HCT116 (cell line): Measurements from ENCODE around the gene PRDX6.

ENCODE experiments used
- ATF3 ChIP-seq: IDR thresholded peaks from 2 replicates; pipeline ENCODE4 v1.6.1; 2012
- JUND ChIP-seq: IDR thresholded peaks from 2 replicates; pipeline ENCODE4 v1.6.1; 2012
- POLR2A ChIP-seq: IDR thresholded peaks from 2 replicates; pipeline ENCODE4 v1.7.0; 2011; ENCODE audit warnings: borderline replicate concordance; ENCODE audit not compliant: insufficient read depth, insufficient read length; ENCODE audit errors: extremely low read depth
- POLR2AphosphoS5 ChIP-seq: IDR thresholded peaks from 2 replicates; pipeline ENCODE4 v1.6.1; 2011; ENCODE audit warnings: mild to moderate bottlenecking, low read depth, low read length, moderate library complexity
- REST ChIP-seq: IDR thresholded peaks from 2 replicates; pipeline ENCODE4 v1.6.1; 2012; ENCODE audit warnings: low read depth
- SP1 ChIP-seq: IDR thresholded peaks from 2 replicates; pipeline ENCODE4 v1.6.1; 2012; ENCODE audit warnings: low read depth
- ZBTB33 ChIP-seq: IDR thresholded peaks from 2 replicates; pipeline ENCODE4 v1.6.1; 2011; ENCODE audit warnings: mild to moderate bottlenecking, low read length, moderate library complexity; ENCODE audit not compliant: insufficient replicate concordance; ENCODE audit errors: extremely low read depth
- ZFX ChIP-seq: fragments of 450-650 bp; IDR thresholded peaks from 2 replicates; pipeline ENCODE4 v1.6.1; 2017
- TF ChIP-seq, protein P1 (sequence below), 3 experiments: fragments of 200-600 bp in 1 of 3; sonication (generic) in 1 of 3; IDR thresholded peaks in 2 of 3; conservative IDR thresholded peaks in 1 of 3; 2 replicates each; pipeline ENCODE4 v1.5.1; 2012 to 2017; ENCODE audit warnings: low read depth in 2 of 3, low read length in 2 of 3, antibody characterized with exemption in 1 of 3, borderline replicate concordance in 1 of 3, control low read depth in 1 of 3, mild to moderate bottlenecking in 1 of 3, mixed read lengths in 1 of 3, mixed run types in 1 of 3, moderate library complexity in 1 of 3; ENCODE audit not compliant: insufficient read depth in 1 of 3

- TF ChIP-seq, protein P1, sequence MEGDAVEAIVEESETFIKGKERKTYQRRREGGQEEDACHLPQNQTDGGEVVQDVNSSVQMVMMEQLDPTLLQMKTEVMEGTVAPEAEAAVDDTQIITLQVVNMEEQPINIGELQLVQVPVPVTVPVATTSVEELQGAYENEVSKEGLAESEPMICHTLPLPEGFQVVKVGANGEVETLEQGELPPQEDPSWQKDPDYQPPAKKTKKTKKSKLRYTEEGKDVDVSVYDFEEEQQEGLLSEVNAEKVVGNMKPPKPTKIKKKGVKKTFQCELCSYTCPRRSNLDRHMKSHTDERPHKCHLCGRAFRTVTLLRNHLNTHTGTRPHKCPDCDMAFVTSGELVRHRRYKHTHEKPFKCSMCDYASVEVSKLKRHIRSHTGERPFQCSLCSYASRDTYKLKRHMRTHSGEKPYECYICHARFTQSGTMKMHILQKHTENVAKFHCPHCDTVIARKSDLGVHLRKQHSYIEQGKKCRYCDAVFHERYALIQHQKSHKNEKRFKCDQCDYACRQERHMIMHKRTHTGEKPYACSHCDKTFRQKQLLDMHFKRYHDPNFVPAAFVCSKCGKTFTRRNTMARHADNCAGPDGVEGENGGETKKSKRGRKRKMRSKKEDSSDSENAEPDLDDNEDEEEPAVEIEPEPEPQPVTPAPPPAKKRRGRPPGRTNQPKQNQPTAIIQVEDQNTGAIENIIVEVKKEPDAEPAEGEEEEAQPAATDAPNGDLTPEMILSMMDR (IDR thresholded peaks at IDR 0.05 in 2 of 3, conservative IDR thresholded peaks at IDR 0.05 in 1 of 3; ENCODE audit: borderline replicate concordance in 1 of 3, insufficient read depth in 1 of 3, low read depth in 2 of 3, low read length in 2 of 3): no peak
- TF ChIP-seq ZBTB33 (no peak), ZFX (no peak), POLR2AphosphoS5 (no peak), ATF3 (no peak), SP1 (no peak), REST (no peak), POLR2A (no peak), JUND (no peak)
Observed at GRCh38 chr1:173467426-173467825, 9.7 kb upstream of the PRDX6 start.
